PC-3 (cell line): ENCODE results near the gene MYO5B.

Source experiments
- CTCF ChIP-seq: fragments of 300-600 bp; sonication (generic); conservative IDR thresholded peaks from 2 replicates; pipeline ENCODE4 v1.5.1; 2017; ENCODE audit warnings: antibody characterized with exemption, low read depth, mild to moderate bottlenecking, low read length
- EZH2 ChIP-seq: fragments of 300-600 bp; sonication (generic); IDR thresholded peaks from one replicate; pipeline ENCODE4 v1.6.1; 2017; ENCODE audit warnings: antibody characterized with exemption, mild to moderate bottlenecking, low read length; ENCODE audit not compliant: unreplicated experiment
- EZH2phosphoT487 ChIP-seq: fragments of 300-600 bp; sonication (generic); IDR thresholded peaks from 2 replicates; pipeline ENCODE4 v1.6.1; 2018; ENCODE audit warnings: mild to moderate bottlenecking, antibody characterized with exemption, low read length, borderline replicate concordance

GRCh38 chr18:50113726-50114125 is 81.2 kb downstream of the MYO5B start:
- TF ChIP-seq CTCF (no peak), EZH2phosphoT487 (no peak), EZH2 (no peak)
